OCI-LY1 (cell line): ENCODE data around the gene ZNF469.

Experiments used
- H2AFZ ChIP-seq: fragments of 200-600 bp; sonication (generic), shearing (Covaris generic); 2 replicates; pipeline ENCODE4 v1.6.0; 2014; ENCODE audit warnings: antibody characterized with exemption, mild to moderate bottlenecking, low read length
- H3F3A ChIP-seq: fragments of 200-600 bp; sonication (generic), shearing (Covaris generic); 2 replicates; pipeline ENCODE4 v1.6.0; 2014; ENCODE audit warnings: mild to moderate bottlenecking, antibody characterized with exemption, low read length, moderate library complexity; ENCODE audit not compliant: insufficient read depth
- H3K27ac ChIP-seq: fragments of 200-600 bp; sonication (generic); 2 replicates; pipeline ENCODE4 v1.5.1; 2014; ENCODE audit warnings: low read length, mixed run types, mild to moderate bottlenecking, low read depth; ENCODE audit not compliant: poor library complexity, severe bottlenecking
- H3K27me3 ChIP-seq: fragments of 200-600 bp; sonication (generic); 2 replicates; pipeline ENCODE4 v1.6.0; 2014; ENCODE audit warnings: antibody characterized with exemption, mild to moderate bottlenecking, low read length, moderate library complexity; ENCODE audit not compliant: insufficient read depth
- H3K36me3 ChIP-seq: fragments of 200-600 bp; sonication (generic); 2 replicates; pipeline ENCODE4 v1.6.1; 2014; ENCODE audit warnings: mild to moderate bottlenecking, antibody characterized with exemption, low read length, moderate library complexity, mixed read lengths; ENCODE audit not compliant: insufficient read depth
- H3K4me1 ChIP-seq: fragments of 200-600 bp; sonication (generic); 2 replicates; pipeline ENCODE4 v1.5.1; 2014; ENCODE audit warnings: mild to moderate bottlenecking, low read length, moderate library complexity; ENCODE audit not compliant: insufficient read depth, severe bottlenecking
- H3K4me2 ChIP-seq: fragments of 200-600 bp; sonication (generic), shearing (Covaris generic); 2 replicates; pipeline ENCODE4 v1.6.1; 2014; ENCODE audit warnings: low read length
- H3K4me3 ChIP-seq: fragments of 200-600 bp; sonication (generic); 2 replicates; pipeline ENCODE4 v1.5.1; 2014; ENCODE audit warnings: low read length, low read depth, mild to moderate bottlenecking, mixed read lengths; ENCODE audit not compliant: poor library complexity, severe bottlenecking
- H3K79me2 ChIP-seq: fragments of 200-600 bp; shearing (Covaris generic); 2 replicates; pipeline ENCODE4 v1.6.1; 2016; ENCODE audit warnings: mixed run types, low read length, mixed read lengths; ENCODE audit not compliant: insufficient read depth
- H3K9ac ChIP-seq: fragments of 200-600 bp; sonication (generic), shearing (Covaris generic); 2 replicates; pipeline ENCODE4 v1.6.1; 2014; ENCODE audit warnings: mild to moderate bottlenecking, low read length, mixed read lengths
- H3K9me2 ChIP-seq: fragments of 200-600 bp; sonication (generic), shearing (Covaris generic); 2 replicates; pipeline ENCODE4 v1.6.1; 2014; ENCODE audit warnings: low read depth, mild to moderate bottlenecking, low read length, mixed read lengths
- H3K9me3 ChIP-seq: fragments of 200-600 bp; shearing (Covaris generic); 2 replicates; pipeline ENCODE4 v1.6.1; 2014; ENCODE audit warnings: low read length, mixed read lengths
- H4K20me1 ChIP-seq: fragments of 200-600 bp; sonication (generic), shearing (Covaris generic); 2 replicates; pipeline ENCODE4 v1.6.0; 2016; ENCODE audit warnings: mild to moderate bottlenecking, low read length; ENCODE audit not compliant: insufficient read depth
- CTCF ChIP-seq: fragments of 200-600 bp; sonication (generic), shearing (Covaris generic); IDR thresholded peaks from 2 replicates; pipeline ENCODE4 v1.5.1; 2017; ENCODE audit warnings: mild to moderate bottlenecking, antibody characterized with exemption, low read length, moderate library complexity, mixed read lengths
- EZH2 ChIP-seq: fragments of 200-600 bp; sonication (generic), shearing (Covaris generic); IDR thresholded peaks from 2 replicates; pipeline ENCODE4 v1.8.0; 2017; ENCODE audit warnings: borderline replicate concordance, mixed run types, mild to moderate bottlenecking, antibody characterized with exemption, low read length, moderate library complexity, mixed read lengths

ZNF469 gene

GRCh38 chr16:88403794-88404581, 21.2 kb downstream of the ZNF469 start:
- no peaks in the 10 kb centered on the region for H3K9me2 ChIP-seq
- no peak overlapping the region for H3K4me2 ChIP-seq
- H3K36me3 ChIP-seq: no peaks in the 10 kb centered on the region

GRCh38 chr16:88404769-88405168, 22.0 kb downstream of the ZNF469 start:
- Histone ChIP-seq H3K27me3 (no peaks in the 10 kb centered on the region), H3K9me2 (no peaks in the 10 kb centered on the region), H3K36me3 (no peaks in the 10 kb centered on the region), H3K9me3 (no peaks in the 10 kb centered on the region), H3K27ac (no peak overlapping the region), H3K4me3 (no peak overlapping the region), H3F3A (no peaks in the 10 kb centered on the region), H3K9ac (no peak overlapping the region), H3K79me2 (no peaks in the 10 kb centered on the region), H4K20me1 (no peaks in the 10 kb centered on the region), H3K4me1 (no peaks in the 10 kb centered on the region), H2AFZ (no peak overlapping the region), H3K4me2 (no peak overlapping the region)
- no peak for TF ChIP-seq CTCF
- no peak for TF ChIP-seq EZH2

More at GRCh38 chr16:88403794-88404581, 21.2 kb downstream of the ZNF469 start:
- H4K20me1 ChIP-seq: no peaks in the 10 kb centered on the region
- no peaks in the 10 kb centered on the region for H3K79me2 ChIP-seq
- H3K4me1 ChIP-seq: no peaks in the 10 kb centered on the region
- no peak overlapping the region for H3K9ac ChIP-seq
- TF ChIP-seq CTCF (peak; percentile 40; the same call in 1 of the 2 replicates), EZH2 (no peak)
- H3F3A ChIP-seq: no peaks in the 10 kb centered on the region
- H3K27ac ChIP-seq: no peak overlapping the region
- no peak overlapping the region for H2AFZ ChIP-seq
- no peak overlapping the region for H3K4me3 ChIP-seq
- no peaks in the 10 kb centered on the region for H3K9me3 ChIP-seq
- no peaks in the 10 kb centered on the region for H3K27me3 ChIP-seq

DNA sequence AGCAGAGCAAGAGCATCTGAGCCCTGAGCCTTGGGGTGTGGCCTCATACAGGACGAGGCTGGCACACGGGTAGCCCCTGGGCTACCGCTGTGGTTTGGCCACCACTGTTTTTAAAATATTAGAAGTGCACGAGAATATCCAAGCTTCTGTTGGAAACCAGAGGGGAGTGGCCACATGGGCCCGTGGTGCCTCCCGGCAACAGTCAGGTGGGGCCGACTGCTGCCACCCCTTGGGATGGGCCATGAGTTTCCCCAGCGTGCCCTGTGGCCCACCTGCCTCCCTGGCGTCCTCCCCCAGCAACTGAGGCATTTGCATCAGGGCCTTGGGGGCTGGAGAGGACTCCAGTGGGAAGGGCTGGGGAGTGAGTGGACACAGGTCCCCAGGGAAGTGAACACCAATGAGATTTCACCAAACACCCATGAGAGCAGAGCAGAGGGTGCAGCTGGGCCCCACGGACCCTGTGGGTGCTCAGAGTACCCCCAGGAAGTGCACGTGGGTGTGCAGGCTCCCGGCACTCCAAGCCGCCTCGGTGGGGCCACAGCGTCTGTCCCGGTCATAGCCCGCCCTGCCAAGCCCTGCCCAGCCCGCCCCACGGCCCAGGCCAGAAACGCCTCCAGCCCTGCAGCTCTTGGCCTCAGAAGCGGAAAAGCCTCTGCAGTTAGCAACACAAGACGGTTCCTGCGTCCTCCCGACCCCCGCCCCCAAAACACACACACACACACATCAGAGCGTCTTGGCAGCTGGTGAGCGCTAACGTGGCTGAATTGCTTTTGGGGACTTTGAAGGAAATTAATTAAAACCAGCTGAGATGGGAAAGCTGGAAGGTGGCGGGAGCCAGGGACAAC, 22.7 kb downstream of the ZNF469 start:
- Histone ChIP-seq H3K9ac (no peak overlapping the region), H3F3A (no peaks in the 10 kb centered on the region), H3K9me3 (no peaks in the 10 kb centered on the region), H3K4me3 (no peak overlapping the region), H3K79me2 (no peaks in the 10 kb centered on the region), H3K4me1 (no peaks in the 10 kb centered on the region), H3K36me3 (no peaks in the 10 kb centered on the region), H3K4me2 (no peak overlapping the region), H3K9me2 (no peaks in the 10 kb centered on the region), H3K27ac (no peak overlapping the region), H2AFZ (no peak overlapping the region), H4K20me1 (no peaks in the 10 kb centered on the region), H3K27me3 (no peaks in the 10 kb centered on the region)
- no peak for TF ChIP-seq CTCF
- TF ChIP-seq EZH2: no peak
